ENCODE data around the gene CLBA1.

DNA sequence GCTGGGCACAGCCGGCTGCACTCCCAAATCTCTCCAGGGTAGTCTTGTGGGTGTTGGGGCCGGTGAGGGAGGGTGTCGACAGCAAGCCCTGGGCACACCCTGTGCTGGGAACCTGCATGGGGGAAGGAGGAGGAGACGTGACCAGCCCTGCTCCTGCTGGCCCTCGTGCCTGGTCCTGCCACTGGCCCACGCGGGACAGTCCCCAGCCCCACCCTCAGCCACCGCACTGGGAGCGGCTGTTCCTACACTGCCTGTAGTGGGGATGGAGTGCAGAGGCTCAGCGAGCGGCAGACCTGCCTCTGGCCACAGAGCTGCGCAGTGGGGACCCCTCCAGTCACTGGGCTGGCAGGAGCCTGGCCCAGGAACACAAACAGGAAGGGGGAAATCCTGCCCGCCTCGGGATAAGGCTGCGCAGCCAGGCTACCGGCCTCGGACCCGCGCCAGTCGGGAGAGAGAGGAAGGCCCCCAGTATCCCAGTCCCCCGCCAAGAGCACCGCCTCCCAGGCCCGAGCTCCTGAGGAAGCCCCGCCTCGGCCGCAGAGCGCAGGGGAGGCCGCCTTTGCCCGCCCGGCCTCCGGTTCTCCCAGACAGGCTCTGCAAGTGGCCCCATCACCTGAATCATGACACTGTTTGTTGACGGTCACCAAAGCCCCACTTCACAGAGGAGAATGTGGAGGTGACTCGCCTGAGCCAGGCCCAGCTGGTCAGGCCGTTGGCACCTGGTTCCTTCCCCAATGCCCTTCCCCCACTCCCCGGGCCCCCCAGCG lies 18.0 kb upstream of the CLBA1 start:
- TF ChIP-seq YY1 (IDR thresholded peaks at IDR 0.05; ENCODE audit: insufficient read depth, insufficient read length) (no peak), ZNF274 (IDR thresholded peaks at IDR 0.05; ENCODE audit: low read depth, low read length) (no peak)

Data from NT2/D1 (cell line).